ENCODE results near the gene ENO3.

The ENO3 gene

GRCh38 chr17:4939796-4940554 is 10.9 kb upstream of the ENO3 start, which contains the start of the genes RNF167 and SLC25A11:
Gene RNF167 (plus strand): TSS chr17:4940268. CDS start chr17:4940910, 642 bp downstream.
Gene SLC25A11 (minus strand): TSS chr17:4940046. CDS start chr17:4939910, 136 bp downstream.
- TF ChIP-seq CTCF (IDR thresholded peaks at IDR 0.05) = no peak

- TF ChIP-seq CTCF (IDR thresholded peaks at IDR 0.05) = no peak
Observed at GRCh38 chr17:4940555-4941318, 10.2 kb upstream of the ENO3 start.

- no peak for TF ChIP-seq CTCF (IDR thresholded peaks at IDR 0.05)
Observed at GRCh38 chr17:4941319-4941610, 9.7 kb upstream of the ENO3 start.

- TF ChIP-seq CTCF (IDR thresholded peaks at IDR 0.05) = no peak
Observed at GRCh38 chr17:4942760-4943508, 8.0 kb upstream of the ENO3 start.

- TF ChIP-seq CTCF (IDR thresholded peaks at IDR 0.05) = no peak
Observed at GRCh38 chr17:4944163-4944553, 6.8 kb upstream of the ENO3 start.

GRCh38 chr17:4944554-4945175 is 6.3 kb upstream of the ENO3 start:
- TF ChIP-seq CTCF (IDR thresholded peaks at IDR 0.05) = no peak

Data from LNCAP (cell line).